Duodenal mucosa (tissue), 2 donors: ENCODE measurements around the gene AMFR.

ENCODE experiments used
- H3K27ac ChIP-seq: one replicate; pipeline ENCODE4 v1.7.0; 2013; ENCODE audit warnings: low read depth, low read length
- H3K27me3 ChIP-seq, 2 donors: one replicate each; pipeline ENCODE4 v1.7.0; 2013; ENCODE audit warnings: low read length in 2 of 2, control low read depth in 1 of 2; ENCODE audit not compliant: insufficient read depth in 2 of 2, control insufficient read depth in 1 of 2
- H3K36me3 ChIP-seq, 2 donors: one replicate each; pipeline ENCODE4 v1.7.0; 2013; ENCODE audit warnings: low read length in 2 of 2, control low read depth in 1 of 2; ENCODE audit not compliant: insufficient read depth in 2 of 2, control insufficient read depth in 1 of 2
- H3K4me1 ChIP-seq, 2 donors: one replicate each; pipeline ENCODE4 v1.7.0; 2013; ENCODE audit warnings: low read length in 2 of 2, control low read depth in 1 of 2; ENCODE audit not compliant: insufficient read depth in 2 of 2, control insufficient read depth in 1 of 2
- H3K4me3 ChIP-seq, 2 donors: one replicate each; pipeline ENCODE4 v1.7.0; 2013; ENCODE audit warnings: low read length in 2 of 2, low read depth in 1 of 2
- H3K9ac ChIP-seq, 2 donors: one replicate each; pipeline ENCODE4 v1.7.0; 2013; ENCODE audit warnings: low read length in 2 of 2, low read depth in 1 of 2
- H3K9me3 ChIP-seq, 2 donors: one replicate each; pipeline ENCODE4 v1.7.0; 2013; ENCODE audit warnings: low read length in 2 of 2, control low read depth in 1 of 2; ENCODE audit not compliant: control insufficient read depth in 1 of 2

AMFR gene

DNA sequence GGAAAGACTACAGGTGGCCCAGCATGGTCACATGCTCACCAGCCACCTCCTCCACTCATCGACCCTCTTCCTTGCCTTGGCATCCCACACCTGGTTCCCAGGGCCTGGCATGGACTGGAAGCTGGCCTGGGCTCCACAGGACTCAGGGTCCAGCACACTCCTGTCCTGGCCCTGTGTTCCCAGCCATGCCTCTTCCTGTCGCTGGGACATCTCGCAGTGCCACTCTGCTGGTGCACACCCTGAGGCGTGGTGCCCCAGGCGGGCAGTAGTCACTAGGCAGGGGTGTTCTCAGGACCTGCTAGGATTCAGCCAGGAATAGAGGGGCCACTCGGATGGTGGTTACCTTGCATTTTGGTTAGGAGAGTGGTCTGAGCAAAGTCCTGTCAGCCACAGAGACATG lies 99.4 kb downstream of the AMFR start:
- Histone ChIP-seq H3K9me3 (no peaks in the 10 kb centered on the region), H3K9ac (no peak overlapping the region), H3K36me3 (no peaks in the 10 kb centered on the region), H3K4me3 (no peak overlapping the region), H3K4me1 (no peaks in the 10 kb centered on the region), H3K27ac (no peak overlapping the region), H3K27me3 (no peaks in the 10 kb centered on the region)

DNA sequence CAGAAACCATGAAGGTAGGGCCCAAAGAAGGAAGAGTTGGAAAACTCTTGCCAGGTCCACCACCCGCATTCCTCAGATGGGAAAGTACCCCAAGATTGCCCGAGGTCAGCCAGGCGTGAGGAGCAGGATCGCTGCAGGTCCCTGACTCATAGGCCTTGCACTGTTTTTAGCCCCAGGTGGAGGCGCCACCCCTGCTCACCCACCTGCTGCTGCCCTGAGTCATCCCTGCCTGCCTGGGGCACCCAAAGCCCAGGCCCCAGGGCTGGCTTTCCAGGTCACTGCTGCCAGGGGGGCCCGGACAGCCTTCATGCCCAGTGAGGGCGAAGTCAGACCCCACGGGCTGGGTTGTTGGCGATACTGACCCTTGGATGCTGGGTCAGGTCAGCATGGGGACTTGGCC lies 100.9 kb downstream of the AMFR start:
- Histone ChIP-seq H3K9me3 (no peaks in the 10 kb centered on the region), H3K36me3 (no peaks in the 10 kb centered on the region), H3K4me1 (no peaks in the 10 kb centered on the region), H3K9ac (no peak overlapping the region), H3K27me3 (no peaks in the 10 kb centered on the region), H3K4me3 (no peak overlapping the region), H3K27ac (no peak overlapping the region)

DNA sequence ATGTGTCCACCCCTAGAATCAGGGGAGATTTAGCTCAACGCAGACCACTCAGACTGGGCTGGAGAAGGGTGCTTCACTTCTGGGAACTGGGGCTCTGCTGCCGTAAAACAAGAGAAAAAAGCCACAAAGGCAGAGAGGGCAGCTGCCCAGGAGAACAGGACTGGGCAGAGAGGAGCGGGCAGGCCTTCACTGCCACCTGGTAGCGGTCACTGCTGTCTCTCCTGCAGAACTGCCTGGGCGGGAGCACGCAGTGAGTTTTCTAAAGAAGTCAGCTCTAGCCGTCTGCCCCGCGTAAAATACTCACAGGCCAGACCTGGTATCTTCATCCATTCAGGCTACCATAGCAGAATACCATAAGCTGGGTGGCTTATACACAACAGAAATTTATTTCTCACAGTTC lies 103.8 kb downstream of the AMFR start:
- no peaks in the 10 kb centered on the region for H3K9me3 ChIP-seq
- H3K36me3 ChIP-seq, result no peaks in the 10 kb centered on the region
- H3K27me3 ChIP-seq, result no peaks in the 10 kb centered on the region
- H3K27ac ChIP-seq, result no peak overlapping the region
- no peaks in the 10 kb centered on the region for H3K4me1 ChIP-seq
- no peak overlapping the region for H3K9ac ChIP-seq
- no peak overlapping the region for H3K4me3 ChIP-seq

GRCh38 chr16:56320811-56321558 lies 104.4 kb downstream of the AMFR start:
- Histone ChIP-seq H3K4me1 (no peaks in the 10 kb centered on the region), H3K9ac (no peak overlapping the region), H3K27me3 (no peaks in the 10 kb centered on the region), H3K4me3 (no peak overlapping the region), H3K9me3 (no peaks in the 10 kb centered on the region), H3K27ac (no peak overlapping the region), H3K36me3 (no peaks in the 10 kb centered on the region)

DNA sequence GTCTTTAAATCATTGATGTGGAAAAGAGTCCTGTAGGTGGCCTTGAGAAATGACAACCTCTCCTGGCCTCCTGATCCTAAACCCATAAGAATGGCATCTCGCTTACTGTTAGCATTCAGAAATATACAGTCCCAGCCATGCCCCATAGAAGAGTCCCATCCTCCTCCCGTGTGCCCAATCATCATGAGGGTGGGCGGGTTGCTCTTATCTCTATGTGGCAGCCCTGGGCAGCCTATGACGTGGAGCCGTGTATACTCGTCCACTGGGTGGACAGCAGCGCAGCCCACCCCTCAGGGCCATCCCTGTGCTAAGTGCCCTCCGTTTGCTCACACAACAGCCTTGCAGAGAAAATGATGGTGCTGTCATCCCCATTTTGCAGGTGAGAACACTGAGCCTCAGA lies 105.3 kb downstream of the AMFR start:
- H3K9ac ChIP-seq, result no peak overlapping the region
- no peak overlapping the region for H3K27ac ChIP-seq
- no peak overlapping the region for H3K4me3 ChIP-seq
- H3K36me3 ChIP-seq, result no peaks in the 10 kb centered on the region
- no peaks in the 10 kb centered on the region for H3K27me3 ChIP-seq
- no peaks in the 10 kb centered on the region for H3K4me1 ChIP-seq
- no peaks in the 10 kb centered on the region for H3K9me3 ChIP-seq

DNA sequence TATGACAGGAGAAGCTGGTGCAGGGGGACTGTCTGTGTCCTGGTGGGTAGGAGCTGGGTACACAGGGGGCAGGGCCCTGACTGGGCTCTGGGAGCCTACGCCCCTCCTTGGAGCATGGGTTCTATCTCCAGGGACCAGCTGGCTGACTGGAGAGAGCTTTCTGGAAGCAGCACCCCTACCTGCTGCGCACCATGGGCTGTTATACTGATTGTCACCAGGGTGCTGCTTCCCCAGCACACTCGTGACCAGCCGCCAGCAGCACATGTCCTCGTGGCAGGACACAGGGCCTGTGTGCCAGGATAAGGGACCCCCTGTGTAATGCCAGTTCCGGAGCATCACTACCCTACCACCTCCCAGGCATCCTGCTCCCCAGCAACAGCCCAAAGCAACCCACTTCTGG lies 106.0 kb downstream of the AMFR start:
- H3K27ac ChIP-seq, result no peak overlapping the region
- H3K9me3 ChIP-seq, result no peaks in the 10 kb centered on the region
- H3K36me3 ChIP-seq, result no peaks in the 10 kb centered on the region
- H3K9ac ChIP-seq, result no peak overlapping the region
- H3K4me3 ChIP-seq, result no peak overlapping the region
- no peaks in the 10 kb centered on the region for H3K4me1 ChIP-seq
- H3K27me3 ChIP-seq, result no peaks in the 10 kb centered on the region

GRCh38 chr16:56318827-56319140 lies 106.6 kb downstream of the AMFR start:
- H3K27me3 ChIP-seq, result no peaks in the 10 kb centered on the region
- H3K9me3 ChIP-seq, result no peaks in the 10 kb centered on the region
- no peaks in the 10 kb centered on the region for H3K4me1 ChIP-seq
- H3K36me3 ChIP-seq, result no peaks in the 10 kb centered on the region
- no peak overlapping the region for H3K27ac ChIP-seq
- no peak overlapping the region for H3K4me3 ChIP-seq
- no peak overlapping the region for H3K9ac ChIP-seq

DNA sequence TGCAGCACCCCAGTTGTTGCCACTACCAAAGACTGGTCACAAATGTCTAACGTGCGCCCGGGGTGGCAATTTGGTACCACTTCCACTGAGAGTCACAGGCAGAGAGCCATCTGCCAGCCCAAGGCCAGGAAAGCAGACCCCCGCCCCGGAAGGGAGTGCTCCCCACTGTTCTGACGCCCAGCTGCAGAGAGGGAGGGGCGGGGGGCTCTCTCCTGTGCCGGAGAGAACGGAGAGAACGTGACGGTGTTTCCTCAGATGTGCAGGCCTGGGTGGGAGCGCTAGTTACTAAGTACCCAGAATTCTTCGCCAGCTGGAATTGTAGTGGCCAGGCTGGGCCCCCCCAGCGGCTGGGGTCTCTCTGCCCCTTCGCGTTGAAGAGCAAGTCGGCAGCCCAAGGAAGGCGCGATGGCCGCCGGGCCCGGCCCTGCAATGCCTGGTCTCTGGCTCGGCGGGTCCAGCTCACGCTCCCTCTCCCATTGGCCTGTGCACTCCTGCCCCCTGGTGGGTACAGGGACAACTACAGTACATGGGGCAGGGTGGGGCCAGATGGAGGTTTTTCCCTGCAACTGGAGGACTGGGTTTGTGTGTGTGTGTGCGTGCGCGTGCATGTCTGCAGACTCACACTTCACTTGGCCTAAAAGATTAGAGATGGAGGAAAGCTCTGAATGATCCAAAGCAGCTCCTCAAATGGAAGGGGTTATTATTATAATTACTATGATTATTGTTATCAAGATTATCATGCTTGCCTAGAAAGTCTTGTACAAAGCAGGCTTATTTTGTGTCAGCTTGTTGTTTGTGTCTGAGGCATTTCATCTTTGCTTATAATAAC lies 107.1 kb downstream of the AMFR start:
- H3K27ac ChIP-seq, result no peak overlapping the region

DNA sequence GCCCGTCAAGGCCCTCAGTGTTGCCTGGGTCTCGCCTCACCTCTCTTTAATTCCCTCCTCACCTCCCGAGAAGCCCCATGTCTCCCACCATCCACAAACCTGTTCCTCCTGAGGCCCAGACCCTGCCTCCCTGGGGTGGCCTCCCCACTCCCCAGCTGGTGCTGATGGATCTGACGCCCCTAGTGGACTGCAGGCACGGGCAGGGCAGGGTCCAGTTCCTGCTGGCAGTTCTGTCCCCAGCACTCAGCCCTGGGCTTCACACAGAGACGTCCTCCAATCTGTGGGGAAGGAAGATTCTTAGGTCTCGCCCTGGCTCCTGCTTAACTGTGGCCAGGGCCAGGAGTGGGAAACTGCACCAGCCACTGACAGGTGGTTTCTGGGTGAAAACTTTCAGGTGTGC lies 108.8 kb downstream of the AMFR start:
- no peak overlapping the region for H3K27ac ChIP-seq
- H3K9ac ChIP-seq, result no peak overlapping the region
- H3K36me3 ChIP-seq, result no peaks in the 10 kb centered on the region
- no peaks in the 10 kb centered on the region for H3K9me3 ChIP-seq
- no peaks in the 10 kb centered on the region for H3K27me3 ChIP-seq
- no peak overlapping the region for H3K4me3 ChIP-seq
- H3K4me1 ChIP-seq, result no peaks in the 10 kb centered on the region

More for the DNA sequence above, 107.1 kb downstream of the AMFR start:
- Histone ChIP-seq H3K9me3 (no peaks in the 10 kb centered on the region), H3K9ac (no peak overlapping the region), H3K36me3 (no peaks in the 10 kb centered on the region), H3K4me1 (no peaks in the 10 kb centered on the region), H3K27me3 (no peaks in the 10 kb centered on the region), H3K4me3 (peak overlapping the region in 1 of 2 donors; percentile 28)

DNA sequence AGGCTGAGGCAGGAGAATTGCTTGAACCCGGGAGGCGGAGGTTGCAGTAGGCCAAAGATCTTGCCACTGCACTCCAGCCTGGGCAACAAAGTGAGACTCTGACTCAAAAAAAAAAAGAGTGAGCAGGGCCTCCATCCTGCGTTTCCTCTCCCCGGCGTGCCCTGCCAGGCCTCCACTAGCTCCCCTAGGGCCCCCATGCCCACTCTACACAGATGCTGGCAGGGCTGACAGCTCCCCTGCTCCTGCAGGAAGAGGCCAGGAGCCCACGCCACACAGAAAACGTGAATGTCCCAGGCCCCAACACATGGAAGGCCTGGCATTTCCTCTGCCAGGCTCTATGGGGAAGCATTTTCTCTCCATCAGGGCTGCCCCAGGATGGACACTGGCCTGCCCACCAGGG lies 109.4 kb downstream of the AMFR start:
- Histone ChIP-seq H3K9me3 (no peaks in the 10 kb centered on the region), H3K9ac (no peak overlapping the region), H3K27me3 (no peaks in the 10 kb centered on the region), H3K4me1 (no peaks in the 10 kb centered on the region), H3K4me3 (no peak overlapping the region), H3K36me3 (no peaks in the 10 kb centered on the region), H3K27ac (no peak overlapping the region)
